ENCODE results near the gene ARHGEF25.
A peak's percentile ranks its signal among the peaks of the same experiment; 100 is the strongest.
"Not testable (repeated sequence)": the region's sequence is repeated elsewhere in the genome, so short reads cannot be mapped to it uniquely, and the experiment has no call there.

Gene ARHGEF25

GRCh38 chr12:57586128-57586527 lies 25.1 kb upstream of the ARHGEF25 start:
- DNase-seq: peak in 1 of 2 donors; percentile 26

- no peak for DNase-seq
Observed at GRCh38 chr12:57586832-57587429, 24.3 kb upstream of the ARHGEF25 start.

GRCh38 chr12:57588951-57589610 lies 22.2 kb upstream of the ARHGEF25 start:
- DNase-seq: not testable (repeated sequence)

GRCh38 chr12:57590479-57590863 lies 20.8 kb upstream of the ARHGEF25 start:
- DNase-seq: no peak

- peak; percentile 68 to 77 for DNase-seq
Observed at GRCh38 chr12:57590864-57591781, 20.1 kb upstream of the ARHGEF25 start, which contains the start of gene PIP4K2C. TSS of gene PIP4K2C (plus strand) at chr12:57591192. CDS start at chr12:57591290, 98 bp downstream.

GRCh38 chr12:57591782-57592325 lies 19.4 kb upstream of the ARHGEF25 start:
- DNase-seq: no peak

- DNase-seq: no peak
Observed at GRCh38 chr12:57592551-57593165, 18.6 kb upstream of the ARHGEF25 start.

- DNase-seq: no peak
Observed at GRCh38 chr12:57593187-57593586, 18.0 kb upstream of the ARHGEF25 start.

GRCh38 chr12:57600395-57600794 lies 10.8 kb upstream of the ARHGEF25 start:
- DNase-seq: no peak

GRCh38 chr12:57602544-57602943 lies 8.7 kb upstream of the ARHGEF25 start:
- no peak for DNase-seq

GRCh38 chr12:57603324-57603723 lies 7.9 kb upstream of the ARHGEF25 start:
- DNase-seq: no peak

GRCh38 chr12:57603815-57604453 lies 7.3 kb upstream of the ARHGEF25 start:
- DNase-seq: peak; percentile 26 to 45

- DNase-seq: peak; percentile 41 to 52
Observed at GRCh38 chr12:57604454-57604991, 6.7 kb upstream of the ARHGEF25 start, which contains the start of gene DTX3. TSS of gene DTX3 (plus strand) at chr12:57604824. CDS start at chr12:57606518, 1,694 bp downstream.

- no peak for DNase-seq
Observed at GRCh38 chr12:57604992-57605810, 6.0 kb upstream of the ARHGEF25 start.

- DNase-seq: no peak
Observed at GRCh38 chr12:57605811-57606311, 5.4 kb upstream of the ARHGEF25 start.

GRCh38 chr12:57606399-57606798 lies 4.8 kb upstream of the ARHGEF25 start:
- DNase-seq: no peak

GRCh38 chr12:57606821-57607220 lies 4.4 kb upstream of the ARHGEF25 start:
- no peak for DNase-seq

GRCh38 chr12:57607958-57608663 lies 3.1 kb upstream of the ARHGEF25 start:
- no peak for DNase-seq

GRCh38 chr12:57609101-57609780 lies 2.0 kb upstream of the ARHGEF25 start:
- no peak for DNase-seq

Data from hippocampal formation (tissue), 2 donors.